Activated CD4-positive, alpha-beta T cell treated with anti-CD3 and anti-CD28 coated beads, Interleukin-10, Interleukin-2, amounts not matched to agents 100 ng/mL and 50 ng/mL, durations not matched to agents 16 hours and 8 hours (primary cell): ENCODE measurements around the gene CMTM7.
"Not testable (repeated sequence)": the region's sequence is repeated elsewhere in the genome, so short reads cannot be mapped to it uniquely, and the experiment has no call there.

ENCODE experiments used
- DNase-seq: peaks from one replicate; pipeline ENCODE4 v3.0.0-alpha.2; 2020

CMTM7 gene

DNA sequence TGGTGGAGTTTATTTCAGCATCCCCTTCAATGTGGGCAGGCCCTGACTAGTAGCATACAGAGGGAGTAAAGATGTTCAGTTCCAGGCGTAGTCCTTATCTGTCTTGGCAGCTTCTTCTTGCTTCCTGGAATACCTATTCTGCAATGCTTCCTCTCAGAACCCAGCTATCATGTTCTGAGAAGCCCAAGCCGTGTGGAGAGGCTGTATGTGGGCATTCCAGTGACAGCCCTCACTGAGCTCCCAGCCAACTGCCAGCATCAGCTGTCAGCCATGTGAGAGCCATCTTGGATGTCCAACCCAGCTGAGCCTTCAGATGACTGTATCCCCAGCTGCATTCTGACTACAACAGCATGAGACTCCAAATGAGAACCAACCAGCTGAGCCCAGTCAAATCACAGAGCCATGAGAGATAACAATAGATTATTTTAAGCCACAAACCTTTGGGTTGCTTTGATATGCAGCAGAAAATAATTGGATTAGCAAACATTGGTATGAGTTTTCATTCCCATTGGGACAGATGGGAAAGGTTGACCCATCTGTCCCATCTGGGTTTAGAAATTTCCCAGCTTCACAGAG lies 8.4 kb upstream of the CMTM7 start:
- DNase-seq = no peak

DNA sequence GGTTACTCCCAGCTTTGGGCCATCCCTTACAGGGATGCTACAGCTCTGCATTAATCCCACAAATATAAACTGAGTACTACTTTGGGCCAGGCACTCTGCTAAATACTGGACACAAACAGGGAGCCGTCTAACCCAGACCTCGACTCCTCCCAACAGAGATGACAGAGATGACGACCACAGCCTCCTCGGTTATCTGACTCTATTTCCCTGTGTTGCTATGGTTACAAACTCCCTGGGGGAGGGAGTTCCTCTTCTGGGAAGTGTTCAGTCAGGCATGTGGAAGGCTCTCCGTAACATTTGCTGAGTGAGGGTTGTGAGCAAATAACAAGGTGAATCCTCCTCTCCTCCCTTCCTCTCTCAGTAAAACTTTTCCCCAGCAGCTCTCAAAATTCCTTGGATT lies 6.7 kb upstream of the CMTM7 start:
- DNase-seq = no peak

GRCh38 chr3:32387512-32387911 lies 4.1 kb upstream of the CMTM7 start:
- DNase-seq = no peak

DNA sequence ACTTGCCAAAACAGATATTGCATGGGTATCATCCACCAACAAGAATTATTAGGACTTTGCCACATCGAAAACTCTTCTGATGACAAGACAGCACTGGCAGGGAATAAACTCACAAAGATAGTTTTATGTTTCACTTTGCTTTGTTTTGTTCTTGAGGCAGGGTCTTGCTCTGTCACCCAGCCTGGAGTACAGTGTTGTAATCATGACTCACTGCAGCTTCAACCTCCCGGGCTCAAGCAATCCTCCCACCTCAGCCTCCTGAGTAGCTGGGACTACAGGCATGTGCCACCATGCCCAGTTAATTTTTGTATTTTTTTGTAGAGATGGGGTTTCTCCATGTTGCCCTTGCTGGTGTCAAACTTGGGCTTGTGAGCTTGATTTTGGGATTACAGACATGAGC lies 2.1 kb upstream of the CMTM7 start:
- not testable (repeated sequence) for DNase-seq

DNA sequence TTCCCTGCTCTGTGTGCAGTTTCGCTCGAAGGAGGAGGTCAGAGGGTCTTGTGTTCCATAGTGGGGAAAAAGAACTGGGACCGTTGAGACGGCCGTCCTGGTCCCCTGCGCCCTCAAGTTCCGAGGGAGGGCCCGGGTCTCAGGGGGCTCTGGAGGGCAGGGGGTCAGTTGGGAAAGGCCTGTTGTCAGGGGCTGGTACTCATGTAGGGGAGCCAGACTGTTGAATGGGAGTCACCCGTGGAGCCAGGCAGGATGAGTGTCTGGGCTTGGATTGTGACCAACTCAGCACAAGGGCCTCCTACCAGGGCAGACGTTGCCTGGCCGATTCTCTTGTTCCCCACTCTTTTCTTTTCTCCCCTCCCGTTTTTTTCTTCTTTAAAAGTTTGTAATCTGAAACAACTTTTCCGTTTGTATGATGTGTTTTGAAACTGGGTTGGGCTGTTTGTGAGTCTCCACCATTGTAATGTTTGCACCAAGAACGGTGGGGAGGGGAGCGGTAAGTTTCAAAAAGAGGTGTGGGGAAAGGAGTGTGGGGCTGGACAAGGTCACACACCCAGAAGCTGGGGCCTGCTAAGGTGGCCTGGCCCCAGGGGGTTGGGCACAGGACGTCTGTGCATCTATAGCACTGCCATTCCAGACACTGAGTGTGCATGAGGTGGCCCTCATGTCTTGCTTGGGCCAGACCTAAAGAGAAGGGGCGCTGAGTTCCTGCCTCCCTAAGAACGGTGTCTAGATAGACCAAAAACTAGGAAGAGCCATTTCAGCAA lies 1.1 kb downstream of the CMTM7 start:
- DNase-seq = peak; percentile 69

DNA sequence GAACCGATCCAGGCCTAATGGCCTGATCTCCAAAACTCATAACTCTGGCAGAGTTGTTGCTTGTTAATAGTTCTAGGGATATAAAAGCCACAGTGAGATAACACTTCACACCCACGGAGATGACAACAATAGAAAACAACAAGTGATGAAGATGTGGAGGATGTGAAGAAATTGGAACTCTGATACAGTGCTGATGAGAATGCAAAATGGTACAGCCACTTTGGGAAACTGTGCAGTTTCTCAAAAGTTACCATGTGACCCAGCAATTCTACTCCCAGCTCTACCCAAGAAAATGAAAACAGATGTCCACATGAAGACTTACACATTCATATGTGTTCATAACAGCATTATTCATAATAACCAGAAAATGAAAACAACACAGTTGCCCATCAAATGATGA lies 3.8 kb downstream of the CMTM7 start:
- DNase-seq = peak; percentile 28

GRCh38 chr3:32397941-32398340 lies 6.3 kb downstream of the CMTM7 start:
- no peak for DNase-seq

- no peak for DNase-seq
These were observed 6.9 kb downstream of the CMTM7 start for GRCh38 chr3:32398531-32398930.

- DNase-seq = peak; percentile 69
These were observed 7.5 kb downstream of the CMTM7 start for GRCh38 chr3:32399030-32399620.

DNA sequence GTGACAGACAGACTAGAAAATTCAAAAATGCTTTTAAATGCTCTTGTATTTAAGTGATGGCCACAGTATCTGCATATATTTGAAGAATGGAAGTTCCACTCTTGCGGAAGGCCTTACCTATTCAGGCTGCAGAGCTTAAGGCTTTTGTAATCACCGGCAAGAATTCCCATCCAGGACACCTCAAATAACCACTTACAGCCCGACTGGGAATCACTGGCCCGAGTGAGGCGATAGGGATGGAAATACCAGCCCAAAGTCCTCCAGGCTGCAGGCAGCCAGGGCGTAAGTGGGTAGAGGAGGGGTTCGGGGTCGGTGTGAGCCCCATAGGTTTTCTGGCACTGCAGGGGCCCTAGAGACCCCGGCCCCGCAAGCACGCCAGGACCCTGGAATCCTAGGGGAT lies 9.5 kb downstream of the CMTM7 start:
- DNase-seq = no peak

DNA sequence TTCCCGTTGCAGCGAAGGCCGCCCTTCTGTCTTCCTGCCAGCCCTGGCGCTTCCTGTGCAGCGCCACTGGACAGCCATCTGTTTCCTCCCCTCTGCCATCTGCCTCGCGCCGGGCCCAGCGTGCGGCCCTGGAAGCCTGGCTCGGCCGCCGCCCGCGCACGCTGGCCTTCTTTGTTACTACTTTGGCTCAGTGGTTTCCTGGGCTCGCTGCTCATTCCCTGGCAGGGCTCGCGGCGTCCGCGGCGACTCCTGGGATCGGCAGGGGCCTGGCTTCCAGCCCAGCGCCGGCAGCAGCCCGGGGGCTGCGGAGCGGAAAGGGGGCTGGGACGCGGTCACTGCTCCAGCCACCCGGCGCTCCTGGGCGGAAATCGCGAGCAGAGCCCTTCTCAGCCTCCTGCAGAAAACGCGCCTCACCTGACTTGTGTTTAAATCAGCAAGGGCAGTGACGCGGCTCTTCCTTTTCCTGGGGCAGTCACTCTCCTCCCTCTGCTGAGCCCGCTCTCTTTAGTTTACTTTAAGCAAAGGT lies 10.0 kb downstream of the CMTM7 start:
- DNase-seq = peak; percentile 73

GRCh38 chr3:32403663-32404062 lies 12.0 kb downstream of the CMTM7 start:
- no peak for DNase-seq

GRCh38 chr3:32404714-32405113 lies 13.1 kb downstream of the CMTM7 start:
- no peak for DNase-seq

DNA sequence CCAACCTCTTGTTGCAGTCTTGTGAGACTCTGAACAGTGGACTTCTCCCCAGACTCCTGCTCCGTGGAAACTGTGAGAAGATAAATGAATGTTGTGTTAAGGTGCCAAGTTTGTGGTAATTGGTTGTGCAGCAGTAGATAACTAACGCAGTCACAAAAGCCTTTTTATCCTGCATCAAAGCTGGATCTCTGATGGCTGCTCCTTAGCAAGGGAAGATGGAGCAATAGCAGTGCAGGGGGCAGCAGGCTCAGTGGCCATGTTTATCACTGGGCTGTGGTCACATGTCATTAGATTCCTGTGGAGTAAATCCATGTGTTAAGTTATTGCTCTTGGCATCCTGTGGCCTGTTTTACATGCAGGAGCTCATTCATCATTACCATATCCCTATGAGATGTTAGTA lies 13.5 kb downstream of the CMTM7 start:
- no peak for DNase-seq

GRCh38 chr3:32405711-32406323 lies 14.2 kb downstream of the CMTM7 start:
- DNase-seq = no peak

DNA sequence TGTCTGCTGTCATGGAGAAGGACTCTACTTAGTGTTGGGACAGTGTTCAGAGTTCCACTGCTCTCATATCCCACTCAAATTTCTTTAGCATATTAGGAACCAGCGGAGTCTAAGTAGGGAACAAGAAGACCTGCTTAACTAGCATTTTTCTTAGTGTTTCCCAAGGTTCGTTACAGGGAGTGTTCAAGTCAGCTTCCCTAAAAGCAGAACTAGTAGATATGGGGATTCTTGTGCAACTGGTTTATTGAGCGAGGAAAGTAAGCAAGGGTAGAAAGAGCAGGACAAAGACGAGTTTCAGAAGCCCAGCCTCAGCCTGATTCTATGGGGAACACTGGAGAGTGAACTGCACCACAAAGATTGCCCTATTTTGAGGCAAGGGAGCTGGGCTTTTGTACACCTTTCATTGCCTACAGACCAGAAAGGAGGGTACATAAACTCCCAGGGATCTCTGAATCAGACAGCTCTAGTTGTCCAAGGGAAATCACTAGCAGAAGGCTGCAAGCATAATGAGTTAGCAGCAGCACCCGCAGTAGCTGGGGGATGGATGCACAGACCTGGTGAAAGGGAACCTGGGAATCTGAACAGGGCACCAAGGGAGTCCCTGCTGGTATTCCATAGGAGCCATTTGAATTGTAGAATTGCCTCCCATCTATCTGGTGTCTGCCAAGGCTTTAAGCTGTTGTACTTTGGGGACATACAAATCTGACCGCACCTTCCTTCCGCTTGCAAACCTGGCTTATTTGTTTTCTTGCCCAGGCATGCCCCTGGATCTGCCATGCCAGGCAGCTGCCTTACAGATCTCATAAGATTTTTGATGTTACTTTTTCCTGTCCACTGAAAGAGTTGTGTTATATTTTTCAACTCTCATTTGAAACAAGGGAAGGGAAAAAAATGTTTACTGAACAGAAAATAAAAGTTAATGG lies 15.1 kb downstream of the CMTM7 start:
- DNase-seq = no peak

GRCh38 chr3:32410367-32411246 lies 19.0 kb downstream of the CMTM7 start:
- no peak for DNase-seq

DNA sequence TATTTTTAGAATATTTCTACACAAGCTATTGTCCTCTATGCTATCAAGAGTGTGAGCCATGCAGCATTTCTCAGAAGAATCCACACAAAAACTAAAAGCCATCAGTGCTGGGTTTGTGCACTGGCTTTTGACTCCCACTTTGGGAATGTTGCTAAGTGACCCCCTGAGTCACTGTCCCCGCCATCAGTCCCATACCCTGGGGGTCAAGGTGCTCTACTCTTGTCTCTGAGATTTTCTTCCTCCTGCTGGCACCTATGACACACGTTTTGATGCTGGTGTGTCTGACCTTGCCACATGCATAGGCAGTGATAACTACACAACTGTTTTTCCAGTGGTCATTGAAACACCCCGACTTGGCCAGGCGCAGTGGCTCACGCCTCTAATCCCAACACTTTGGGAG lies 19.8 kb downstream of the CMTM7 start:
- DNase-seq = no peak

DNA sequence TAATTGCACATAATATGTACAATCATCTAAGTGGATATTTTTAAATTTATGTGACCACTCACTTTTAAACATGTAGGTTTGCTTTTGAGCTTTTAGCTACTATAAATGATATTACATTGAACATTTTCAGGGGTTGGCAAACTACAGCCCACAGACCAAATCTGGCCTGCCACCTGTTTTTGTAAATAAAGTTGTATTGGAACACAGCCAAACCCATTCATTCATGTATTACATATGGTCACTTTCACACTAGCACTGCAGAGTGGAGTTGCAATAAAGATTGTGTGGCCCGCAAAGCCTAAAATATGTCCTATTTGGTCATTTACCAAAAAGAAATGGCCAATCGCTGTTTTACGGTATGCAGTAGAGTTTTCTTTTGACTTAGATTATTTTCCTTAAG lies 21.2 kb downstream of the CMTM7 start:
- DNase-seq = no peak

DNA sequence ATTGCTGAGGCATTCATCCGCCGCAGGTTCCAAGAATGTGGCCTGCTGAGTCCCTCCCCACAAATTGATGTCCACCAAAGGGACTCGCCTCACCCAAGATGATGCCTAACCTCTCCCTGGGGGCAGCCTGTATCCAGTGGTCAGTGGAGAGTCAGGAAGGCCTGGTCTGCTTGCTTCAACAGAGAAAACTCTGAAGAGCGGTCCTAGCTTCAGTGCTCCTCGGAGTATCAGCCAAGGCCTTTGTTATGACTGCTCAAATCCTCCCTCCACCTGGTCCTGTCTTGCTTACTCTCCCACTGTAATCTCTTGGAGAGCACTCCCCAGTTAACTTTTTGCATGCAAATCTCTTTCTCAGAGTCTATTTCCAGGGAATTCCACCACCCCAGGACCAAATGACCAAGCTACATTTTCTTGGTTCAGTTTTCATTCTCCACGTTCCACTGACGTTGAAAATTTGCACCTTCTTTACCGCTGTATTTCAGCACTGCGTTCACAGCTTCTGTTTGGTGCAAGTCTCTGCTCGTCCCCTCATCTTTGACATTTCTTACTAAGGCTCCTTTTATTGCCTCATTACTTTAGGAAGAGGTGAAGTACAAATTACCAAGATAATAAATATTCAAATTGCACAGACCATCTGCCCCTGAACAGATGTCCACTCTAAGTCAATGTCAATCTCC lies 22.3 kb downstream of the CMTM7 start:
- DNase-seq = no peak
